GM19397 (cell line): ENCODE measurements around the gene PDSS2.
"Not testable (repeated sequence)": the region's sequence is repeated elsewhere in the genome, so short reads cannot be mapped to it uniquely, and the experiment has no call there.

ENCODE experiments used
- ATAC-seq: cut with Tn5 transposase; IDR thresholded peaks from one replicate; pipeline ENCODE4 v1.9.1; 2021; ENCODE audit warnings: mild to moderate bottlenecking, moderate library complexity; ENCODE audit not compliant: unreplicated experiment

The PDSS2 gene

GRCh38 chr6:107230448-107230847 is 228.9 kb downstream of the PDSS2 start:
- no peak for ATAC-seq

- ATAC-seq, result no peak
Observed at GRCh38 chr6:107230024-107230423, 229.3 kb downstream of the PDSS2 start.

- no peak for ATAC-seq
Observed at GRCh38 chr6:107228754-107229153, 230.6 kb downstream of the PDSS2 start.

GRCh38 chr6:107221519-107221918 is 237.8 kb downstream of the PDSS2 start:
- no peak for ATAC-seq

- ATAC-seq, result no peak
Observed at GRCh38 chr6:107219851-107220250, 239.5 kb downstream of the PDSS2 start.

GRCh38 chr6:107218142-107218541 is 241.2 kb downstream of the PDSS2 start:
- no peak for ATAC-seq

GRCh38 chr6:107217248-107217647 is 242.1 kb downstream of the PDSS2 start:
- ATAC-seq, result no peak

- ATAC-seq, result no peak
Observed at GRCh38 chr6:107216197-107216933, 243.0 kb downstream of the PDSS2 start.

- no peak for ATAC-seq
Observed at GRCh38 chr6:107215334-107215733, 244.0 kb downstream of the PDSS2 start.

- no peak for ATAC-seq
Observed at GRCh38 chr6:107214655-107215054, 244.7 kb downstream of the PDSS2 start.

GRCh38 chr6:107209406-107210305 is 249.7 kb downstream of the PDSS2 start:
- ATAC-seq, result no peak

GRCh38 chr6:107207251-107207873 is 252.0 kb downstream of the PDSS2 start:
- no peak for ATAC-seq

- no peak for ATAC-seq
Observed at GRCh38 chr6:107205058-107205998, 254.0 kb downstream of the PDSS2 start.

GRCh38 chr6:107202876-107203468 is 256.4 kb downstream of the PDSS2 start:
- ATAC-seq, result no peak

GRCh38 chr6:107198631-107199416 is 260.5 kb downstream of the PDSS2 start:
- no peak for ATAC-seq

- ATAC-seq, result no peak
Observed at GRCh38 chr6:107196152-107196551, 263.2 kb downstream of the PDSS2 start.

- ATAC-seq, result not testable (repeated sequence)
Observed at GRCh38 chr6:107194723-107195122, 264.6 kb downstream of the PDSS2 start.

- ATAC-seq, result no peak
Observed at GRCh38 chr6:107192830-107193229, 266.5 kb downstream of the PDSS2 start.

- no peak for ATAC-seq
Observed at GRCh38 chr6:107187630-107188029, 271.7 kb downstream of the PDSS2 start.
